ENCODE measurements around the gene NOXRED1. TPM values are rescaled to one million over a fixed set of nuclear protein-coding genes. Genes with fewer than 3 reads are reported as not detected.

The NOXRED1 gene
- total and polyA plus RNA-seq, 2 donors (not counting 1 experiment from before 2014, with no cell fraction given): 0.42 to 1.5 TPM

DNA sequence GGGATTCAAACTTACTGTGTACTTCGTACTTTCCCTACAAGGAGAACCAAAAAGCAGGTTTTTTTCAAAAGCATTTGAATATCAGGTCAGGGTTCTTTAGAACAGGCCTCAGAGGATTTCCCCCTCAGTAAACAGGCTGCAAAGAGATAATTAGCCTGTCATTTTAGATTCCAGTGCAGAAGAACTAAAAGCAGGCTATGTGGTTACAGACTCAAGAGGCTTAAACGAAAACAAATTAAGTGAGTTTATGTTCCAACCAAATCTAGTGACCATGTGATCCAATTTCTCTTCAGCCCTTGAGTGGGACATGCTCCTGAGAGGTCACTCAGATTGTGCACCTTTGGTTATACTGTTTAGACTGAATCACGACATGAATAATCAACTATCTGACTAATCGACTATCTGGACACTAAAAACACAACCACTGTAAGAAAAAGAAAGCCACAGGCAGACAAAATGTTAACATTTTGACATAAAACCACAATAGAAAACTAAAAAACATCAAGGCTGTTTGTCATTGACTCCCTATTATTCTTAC is 51.0 kb downstream of the NOXRED1 start:
- Histone ChIP-seq H3K36me3 (replicated peaks in 1 of 2; ENCODE audit: control extremely low read depth in 1 of 2, control insufficient read depth in 1 of 2, extremely low read depth in 1 of 2, insufficient read depth in 2 of 2, low read length in 1 of 2) (no peaks in the 10 kb centered on the region), H2AFZ (ENCODE audit: insufficient read depth, low read depth, low read length, poor library complexity, severe bottlenecking) (peak overlapping the region; percentile 26), H4K20me1 (ENCODE audit: control insufficient read depth, insufficient read depth, low read length, poor library complexity, severe bottlenecking) (no peaks in the 10 kb centered on the region), H3K27me3 (replicated peaks in 1 of 4; ENCODE audit: control extremely low read depth in 1 of 4, control insufficient read depth in 3 of 4, insufficient read depth in 4 of 4, low read length in 3 of 4) (no peaks in the 10 kb centered on the region), H3K4me1 (ENCODE audit: control insufficient read depth in 2 of 2, insufficient read depth in 2 of 2, low read length in 2 of 2) (peaks cover 52 to 54% of the 10 kb centered on the region in 2 donors), H3K79me2 (ENCODE audit: control insufficient read depth, insufficient read depth, low read length) (peaks cover 88% of the 10 kb centered on the region), H3K9me3 (ENCODE audit: control extremely low read depth in 1 of 3, control insufficient read depth in 2 of 3, insufficient read depth in 1 of 3, low read length in 2 of 3) (no peaks in the 10 kb centered on the region), H3K4me3 (ENCODE audit: control extremely low read depth in 1 of 5, extremely low read depth in 1 of 5, insufficient read depth in 1 of 5, low read depth in 2 of 5, low read length in 4 of 5) (peak overlapping the region in 3 of 5 experiments; percentile 26 to 57 (median 40)), H3K27ac (ENCODE audit: low read length in 2 of 2) (peak overlapping the region; percentile 70 to 86), H3K4me2 (replicated peaks; ENCODE audit: low read depth, low read length, poor library complexity, severe bottlenecking) (peak overlapping the region; percentile 85), H3K9ac (ENCODE audit: low read length) (peak overlapping the region; percentile 62)
- intact Hi-C loops (cut with micrococcal nuclease): loop anchor here (1.0 to 10.0 kb wide), 3 partner anchors 51 to 392 kb away; partner anchors contain the start of genes GSTZ1 and SNW1
- POLR2A ChIA-PET: interaction anchor here (0.7 to 2.0 kb wide), 2 partner anchors 51 to 56 kb away, joined by 4 to 8 read pairs; partner anchors contain the start of genes GSTZ1 and POMT2
- CTCF ChIA-PET: interaction anchor here (1.4 to 3.0 kb wide), 2 partner anchors 56 kb away, joined by 5 to 11 read pairs; no protein-coding TSS in a partner anchor
- Mint-ChIP-seq H3K9me3 (ENCODE audit: insufficient read depth) (no peaks in the 10 kb centered on the region), H3K4me1 (peaks cover 71% of the 10 kb centered on the region), H3K4me3 (peak overlapping the region; percentile 84), H3K27me3 (no peaks in the 10 kb centered on the region), H3K27ac (peak overlapping the region; percentile 94)
- TF ChIP-seq, protein P1, sequence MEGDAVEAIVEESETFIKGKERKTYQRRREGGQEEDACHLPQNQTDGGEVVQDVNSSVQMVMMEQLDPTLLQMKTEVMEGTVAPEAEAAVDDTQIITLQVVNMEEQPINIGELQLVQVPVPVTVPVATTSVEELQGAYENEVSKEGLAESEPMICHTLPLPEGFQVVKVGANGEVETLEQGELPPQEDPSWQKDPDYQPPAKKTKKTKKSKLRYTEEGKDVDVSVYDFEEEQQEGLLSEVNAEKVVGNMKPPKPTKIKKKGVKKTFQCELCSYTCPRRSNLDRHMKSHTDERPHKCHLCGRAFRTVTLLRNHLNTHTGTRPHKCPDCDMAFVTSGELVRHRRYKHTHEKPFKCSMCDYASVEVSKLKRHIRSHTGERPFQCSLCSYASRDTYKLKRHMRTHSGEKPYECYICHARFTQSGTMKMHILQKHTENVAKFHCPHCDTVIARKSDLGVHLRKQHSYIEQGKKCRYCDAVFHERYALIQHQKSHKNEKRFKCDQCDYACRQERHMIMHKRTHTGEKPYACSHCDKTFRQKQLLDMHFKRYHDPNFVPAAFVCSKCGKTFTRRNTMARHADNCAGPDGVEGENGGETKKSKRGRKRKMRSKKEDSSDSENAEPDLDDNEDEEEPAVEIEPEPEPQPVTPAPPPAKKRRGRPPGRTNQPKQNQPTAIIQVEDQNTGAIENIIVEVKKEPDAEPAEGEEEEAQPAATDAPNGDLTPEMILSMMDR (IDR thresholded peaks at IDR 0.05): no peak
- no peak for TF ChIP-seq EZH2 (IDR thresholded peaks at IDR 0.05; ENCODE audit: borderline replicate concordance, insufficient read depth, low read depth, low read length, poor library complexity, severe bottlenecking)
- ATAC-seq (ENCODE audit: low read depth) (peak; percentile 41), DNase-seq (peak; percentile 80)
- WGBS (ENCODE audit: insufficient coverage): no CpG with 5 or more reads among the region's 4 CpGs

DNA sequence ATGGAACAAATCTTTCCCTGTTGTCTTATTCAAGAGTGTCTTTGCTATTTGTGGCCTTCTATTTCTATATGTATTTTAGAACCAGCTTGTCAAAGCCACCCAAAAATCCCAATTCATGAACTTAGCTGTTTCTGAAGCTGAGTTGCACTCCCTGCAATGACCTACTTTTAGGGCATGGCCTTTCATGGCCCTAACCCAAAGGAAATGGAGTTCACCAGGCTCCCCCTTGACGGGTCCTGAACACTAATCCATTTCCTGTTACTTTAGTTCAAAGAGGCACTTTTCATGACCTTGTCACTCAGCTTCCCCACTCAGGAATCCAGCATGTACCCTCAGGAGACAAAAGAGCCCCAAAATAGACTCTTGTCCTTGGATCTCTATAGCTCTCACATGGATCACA is 54.0 kb downstream of the NOXRED1 start:
- ATAC-seq (ENCODE audit: low read depth) (no peak), DNase-seq (no peak)
- H3K4me1 Mint-ChIP-seq: peaks cover 78% of the 10 kb centered on the region
- H3K4me1 ChIP-seq (ENCODE audit: control insufficient read depth in 2 of 2, insufficient read depth in 2 of 2, low read length in 2 of 2): peaks cover 41 to 44% of the 10 kb centered on the region in 2 donors
- no peaks in the 10 kb centered on the region for H3K9me3 ChIP-seq (ENCODE audit: control extremely low read depth in 1 of 3, control insufficient read depth in 2 of 3, insufficient read depth in 1 of 3, low read length in 2 of 3)
- peaks cover 89% of the 10 kb centered on the region for H3K79me2 ChIP-seq (ENCODE audit: control insufficient read depth, insufficient read depth, low read length)
- peak overlapping the region; percentile 11 for H3K4me2 ChIP-seq (replicated peaks; ENCODE audit: low read depth, low read length, poor library complexity, severe bottlenecking)
- H3K4me3 Mint-ChIP-seq: peak overlapping the region; percentile 14
- no peaks in the 10 kb centered on the region for H3K9me3 Mint-ChIP-seq (ENCODE audit: insufficient read depth)
- TF ChIP-seq, protein P1 (IDR thresholded peaks at IDR 0.05): no peak
- TF ChIP-seq EZH2 (IDR thresholded peaks at IDR 0.05; ENCODE audit: borderline replicate concordance, insufficient read depth, low read depth, low read length, poor library complexity, severe bottlenecking): no peak
- 17% methylated on average over 1 of the region's 1 CpG for WGBS (ENCODE audit: insufficient coverage)
- no peak overlapping the region for H2AFZ ChIP-seq (ENCODE audit: insufficient read depth, low read depth, low read length, poor library complexity, severe bottlenecking)
- CTCF ChIA-PET: no interaction called here
- H3K4me3 ChIP-seq (ENCODE audit: control extremely low read depth in 1 of 5, extremely low read depth in 1 of 5, insufficient read depth in 1 of 5, low read depth in 2 of 5, low read length in 4 of 5): no peak overlapping the region
- H4K20me1 ChIP-seq (ENCODE audit: control insufficient read depth, insufficient read depth, low read length, poor library complexity, severe bottlenecking): peaks cover 23% of the 10 kb centered on the region
- H3K9ac ChIP-seq (ENCODE audit: low read length): no peak overlapping the region
- H3K27ac Mint-ChIP-seq: peak overlapping the region; percentile 39
- no peaks in the 10 kb centered on the region for H3K27me3 Mint-ChIP-seq
- peaks cover 0 to 11% of the 10 kb centered on the region in 2 experiments for H3K36me3 ChIP-seq (replicated peaks in 1 of 2; ENCODE audit: control extremely low read depth in 1 of 2, control insufficient read depth in 1 of 2, extremely low read depth in 1 of 2, insufficient read depth in 2 of 2, low read length in 1 of 2)
- peak overlapping the region in 1 of 2 donors; percentile 14 for H3K27ac ChIP-seq (ENCODE audit: low read length in 2 of 2)
- no peaks in the 10 kb centered on the region for H3K27me3 ChIP-seq (replicated peaks in 1 of 4; ENCODE audit: control extremely low read depth in 1 of 4, control insufficient read depth in 3 of 4, insufficient read depth in 4 of 4, low read length in 3 of 4)
- intact Hi-C loops (cut with micrococcal nuclease): no loop called here
- POLR2A ChIA-PET: no interaction called here

Data from B cell (primary cell).